ENCODE data around the gene NEAT1. TPM values are rescaled to one million over a fixed set of nuclear protein-coding genes. Genes with fewer than 3 reads are reported as not detected.

The NEAT1 gene
- total RNA-seq, 6 donors from 2014 or later = 245 to 3,084 (median 1,019) TPM

DNA sequence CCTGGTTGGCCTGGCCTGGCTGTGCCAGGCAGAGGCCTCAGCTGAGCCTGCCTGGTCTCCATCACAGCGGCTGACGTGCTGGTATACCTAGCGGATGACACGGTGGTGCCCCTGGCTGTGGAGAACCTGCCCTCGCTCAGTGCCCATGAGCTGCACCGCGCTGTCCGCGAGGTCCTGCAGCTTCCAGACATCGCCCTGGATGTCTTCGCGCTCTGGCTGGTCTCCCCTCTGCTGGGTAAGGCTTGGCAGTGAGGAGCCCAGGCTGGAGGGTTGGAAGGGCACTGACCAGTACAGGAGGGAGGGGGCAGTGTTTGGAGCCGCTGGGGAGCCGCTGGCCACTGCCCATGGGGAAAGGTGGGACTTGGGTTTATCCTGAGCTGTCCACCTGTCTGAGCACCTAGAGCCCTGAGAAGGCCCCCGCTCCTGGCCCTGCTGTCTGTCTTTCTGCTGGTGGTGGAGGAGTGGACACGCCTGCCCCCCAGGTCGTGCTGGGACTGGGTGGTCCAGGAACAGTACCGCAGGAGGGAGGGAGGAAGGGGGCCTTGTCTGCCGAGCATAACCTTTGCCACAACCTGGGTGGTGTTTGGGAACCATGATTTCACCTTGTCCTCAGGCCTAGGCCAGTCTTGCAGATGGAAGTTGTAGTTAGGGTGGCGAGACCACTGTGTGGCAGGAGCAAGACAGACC lies 33.2 kb upstream of the NEAT1 start:
- no peak for TF ChIP-seq POLR2A (IDR thresholded peaks at IDR 0.05)
- TF ChIP-seq EP300 (IDR thresholded peaks at IDR 0.05) = no peak
- peak in 1 of 2 donors; percentile 17 for TF ChIP-seq POLR2AphosphoS5 (IDR thresholded peaks at IDR 0.05)
- no peak for TF ChIP-seq CTCF (IDR thresholded peaks at IDR 0.05)
- Histone ChIP-seq H3K36me3 (peaks cover 0 to 44% (median 23%) of the 10 kb centered on the region in 4 donors), H3K9me3 (no peaks in the 10 kb centered on the region), H3K27ac (peak overlapping the region; percentile 75 to 98 (median 88)), H3K4me3 (peak overlapping the region in 1 of 4 donors; percentile 26), H3K4me1 (peaks cover 68 to 81% (median 69%) of the 10 kb centered on the region in 4 donors), H3K27me3 (no peaks in the 10 kb centered on the region)
- peak in 1 of 2 donors; percentile 75 for DNase-seq
- WGBS, 2 donors = 83 to 88% methylated on average over 1 to 19 of the region's 20 CpGs
- no peak for ATAC-seq (ENCODE audit: low FRiP score in 2 of 2)

GRCh38 chr11:65390099-65390941 lies 32.3 kb upstream of the NEAT1 start:
- TF ChIP-seq CTCF (IDR thresholded peaks at IDR 0.05) (no peak), EP300 (IDR thresholded peaks at IDR 0.05) (no peak), POLR2AphosphoS5 (IDR thresholded peaks at IDR 0.05) (peak in 1 of 2 donors; percentile 11)
- H3K4me3 ChIP-seq = peak overlapping the region in 2 of 4 donors; percentile 16 to 26
- peak in 1 of 2 donors; percentile 48 for DNase-seq
- H3K36me3 ChIP-seq = peaks cover 0 to 53% (median 30%) of the 10 kb centered on the region in 4 donors
- no peaks in the 10 kb centered on the region for H3K9me3 ChIP-seq
- no peak for ATAC-seq (ENCODE audit: low FRiP score in 2 of 2)
- peaks cover 59 to 72% (median 61%) of the 10 kb centered on the region in 4 donors for H3K4me1 ChIP-seq
- WGBS, 2 donors = 51 to 62% methylated on average over 16 to 21 of the region's 21 CpGs
- H3K27me3 ChIP-seq = no peaks in the 10 kb centered on the region
- H3K27ac ChIP-seq = peak overlapping the region; percentile 75 to 98 (median 88)

- peaks cover 0 to 60% (median 37%) of the 10 kb centered on the region in 4 donors for H3K36me3 ChIP-seq
- no peaks in the 10 kb centered on the region for H3K9me3 ChIP-seq
These were observed 31.6 kb upstream of the NEAT1 start for GRCh38 chr11:65390996-65391395.

More at GRCh38 chr11:65390996-65391395, 31.6 kb upstream of the NEAT1 start:
- 33 to 66% methylated on average over 1 to 9 of the region's 9 CpGs for WGBS, 2 donors
- Histone ChIP-seq H3K27ac (peak overlapping the region; percentile 75 to 98 (median 88)), H3K4me3 (peak overlapping the region in 2 of 4 donors; percentile 16 to 26), H3K4me1 (peaks cover 53 to 66% (median 55%) of the 10 kb centered on the region in 4 donors), H3K27me3 (no peaks in the 10 kb centered on the region)
- DNase-seq (no peak), ATAC-seq (ENCODE audit: low FRiP score in 2 of 2) (no peak)
- TF ChIP-seq POLR2AphosphoS5 (IDR thresholded peaks at IDR 0.05) (peak; percentile 60 to 67), CTCF (IDR thresholded peaks at IDR 0.05) (peak in 4 of 6 experiments; percentile 22 to 30 (median 28)), POLR2A (IDR thresholded peaks at IDR 0.05) (no peak), EP300 (IDR thresholded peaks at IDR 0.05) (no peak)
